ENCODE results near the gene LAMA2. TPM values are rescaled to one million over a fixed set of nuclear protein-coding genes. Genes with fewer than 3 reads are reported as not detected.

Gene LAMA2
- total RNA-seq, 1 experiment from 2014 or later = 8.2 TPM

DNA sequence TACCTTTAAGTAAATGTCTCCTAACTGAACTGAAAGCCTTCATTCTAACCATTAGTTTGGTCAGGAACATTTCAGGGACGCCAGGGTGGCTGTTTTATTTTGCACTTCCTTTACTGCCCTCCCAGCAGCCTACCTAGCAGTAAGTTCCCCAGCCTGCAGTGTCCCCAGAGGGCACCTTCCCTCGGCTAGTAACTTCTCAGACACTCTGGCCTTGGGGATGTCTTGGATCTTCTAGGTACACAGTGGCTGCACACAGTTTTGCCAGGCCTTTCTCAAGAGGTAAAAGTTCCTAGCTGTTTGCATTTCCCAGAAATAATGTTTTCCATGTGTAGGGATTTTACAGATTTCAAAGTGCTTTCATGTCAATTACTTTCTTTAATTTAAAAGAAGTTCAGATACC is 378 bp upstream of the LAMA2 start:
- Histone ChIP-seq H3K27ac (ENCODE audit: low read depth, low read length) (no peak overlapping the region), H3K9ac (ENCODE audit: low read length) (no peak overlapping the region), H3K9me2 (ENCODE audit: insufficient read depth) (no peaks in the 10 kb centered on the region), H3K4me2 (ENCODE audit: low read length) (no peak overlapping the region), H3K36me3 (ENCODE audit: control insufficient read depth in 1 of 2, insufficient read depth in 2 of 2, low read length in 2 of 2) (no peaks in the 10 kb centered on the region), H2AFZ (ENCODE audit: low read depth, low read length, poor library complexity, severe bottlenecking) (no peak overlapping the region), H3K4me1 (ENCODE audit: control insufficient read depth in 1 of 2, insufficient read depth in 2 of 2, low read length in 2 of 2) (no peaks in the 10 kb centered on the region), H3K79me2 (ENCODE audit: insufficient read depth, low read length) (no peaks in the 10 kb centered on the region), H4K20me1 (ENCODE audit: insufficient read depth) (no peaks in the 10 kb centered on the region), H3K27me3 (ENCODE audit: insufficient read depth, low read length) (no peaks in the 10 kb centered on the region), H3K9me3 (ENCODE audit: control insufficient read depth in 1 of 2, insufficient read depth in 1 of 2, low read depth in 1 of 2, low read length in 2 of 2) (no peaks in the 10 kb centered on the region), H3K4me3 (replicated peaks in 1 of 2; ENCODE audit: low read depth in 1 of 2, low read length in 2 of 2) (no peak overlapping the region)
- TF ChIP-seq EZH2 (IDR thresholded peaks at IDR 0.05) (no peak), SIN3A (IDR thresholded peaks at IDR 0.05; ENCODE audit: low read depth) (no peak), ZFX (IDR thresholded peaks at IDR 0.05) (no peak), ELF1 (IDR thresholded peaks at IDR 0.05; ENCODE audit: borderline replicate concordance, low read depth) (no peak), POLR2A (IDR thresholded peaks at IDR 0.05; ENCODE audit: borderline replicate concordance, extremely low read depth, insufficient read depth, insufficient read length) (no peak), EGR1 (IDR thresholded peaks at IDR 0.05; ENCODE audit: low read depth) (no peak), SP1 (IDR thresholded peaks at IDR 0.05; ENCODE audit: low read depth) (no peak), JUND (IDR thresholded peaks at IDR 0.05) (no peak), FOSL1 (IDR thresholded peaks at IDR 0.05; ENCODE audit: low read depth) (no peak), YY1 (IDR thresholded peaks at IDR 0.05; ENCODE audit: extremely low read depth, insufficient replicate concordance, low read depth, low read length) (no peak), POLR2AphosphoS5 (IDR thresholded peaks at IDR 0.05; ENCODE audit: low read depth, low read length) (no peak), CBX3 (IDR thresholded peaks at IDR 0.05; ENCODE audit: low read depth) (no peak), ZNF274 (IDR thresholded peaks at IDR 0.05; ENCODE audit: low read depth, low read length) (no peak)
- TF ChIP-seq, protein P1, sequence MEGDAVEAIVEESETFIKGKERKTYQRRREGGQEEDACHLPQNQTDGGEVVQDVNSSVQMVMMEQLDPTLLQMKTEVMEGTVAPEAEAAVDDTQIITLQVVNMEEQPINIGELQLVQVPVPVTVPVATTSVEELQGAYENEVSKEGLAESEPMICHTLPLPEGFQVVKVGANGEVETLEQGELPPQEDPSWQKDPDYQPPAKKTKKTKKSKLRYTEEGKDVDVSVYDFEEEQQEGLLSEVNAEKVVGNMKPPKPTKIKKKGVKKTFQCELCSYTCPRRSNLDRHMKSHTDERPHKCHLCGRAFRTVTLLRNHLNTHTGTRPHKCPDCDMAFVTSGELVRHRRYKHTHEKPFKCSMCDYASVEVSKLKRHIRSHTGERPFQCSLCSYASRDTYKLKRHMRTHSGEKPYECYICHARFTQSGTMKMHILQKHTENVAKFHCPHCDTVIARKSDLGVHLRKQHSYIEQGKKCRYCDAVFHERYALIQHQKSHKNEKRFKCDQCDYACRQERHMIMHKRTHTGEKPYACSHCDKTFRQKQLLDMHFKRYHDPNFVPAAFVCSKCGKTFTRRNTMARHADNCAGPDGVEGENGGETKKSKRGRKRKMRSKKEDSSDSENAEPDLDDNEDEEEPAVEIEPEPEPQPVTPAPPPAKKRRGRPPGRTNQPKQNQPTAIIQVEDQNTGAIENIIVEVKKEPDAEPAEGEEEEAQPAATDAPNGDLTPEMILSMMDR (IDR thresholded peaks at IDR 0.05 in 2 of 3, conservative IDR thresholded peaks at IDR 0.05 in 1 of 3; ENCODE audit: borderline replicate concordance in 1 of 3, insufficient read depth in 1 of 3, low read depth in 2 of 3, low read length in 2 of 3) = no peak
- TF ChIP-seq, protein P2, sequence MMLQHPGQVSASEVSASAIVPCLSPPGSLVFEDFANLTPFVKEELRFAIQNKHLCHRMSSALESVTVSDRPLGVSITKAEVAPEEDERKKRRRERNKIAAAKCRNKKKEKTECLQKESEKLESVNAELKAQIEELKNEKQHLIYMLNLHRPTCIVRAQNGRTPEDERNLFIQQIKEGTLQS (IDR thresholded peaks at IDR 0.05) = no peak
- TF ChIP-seq, protein P3, sequence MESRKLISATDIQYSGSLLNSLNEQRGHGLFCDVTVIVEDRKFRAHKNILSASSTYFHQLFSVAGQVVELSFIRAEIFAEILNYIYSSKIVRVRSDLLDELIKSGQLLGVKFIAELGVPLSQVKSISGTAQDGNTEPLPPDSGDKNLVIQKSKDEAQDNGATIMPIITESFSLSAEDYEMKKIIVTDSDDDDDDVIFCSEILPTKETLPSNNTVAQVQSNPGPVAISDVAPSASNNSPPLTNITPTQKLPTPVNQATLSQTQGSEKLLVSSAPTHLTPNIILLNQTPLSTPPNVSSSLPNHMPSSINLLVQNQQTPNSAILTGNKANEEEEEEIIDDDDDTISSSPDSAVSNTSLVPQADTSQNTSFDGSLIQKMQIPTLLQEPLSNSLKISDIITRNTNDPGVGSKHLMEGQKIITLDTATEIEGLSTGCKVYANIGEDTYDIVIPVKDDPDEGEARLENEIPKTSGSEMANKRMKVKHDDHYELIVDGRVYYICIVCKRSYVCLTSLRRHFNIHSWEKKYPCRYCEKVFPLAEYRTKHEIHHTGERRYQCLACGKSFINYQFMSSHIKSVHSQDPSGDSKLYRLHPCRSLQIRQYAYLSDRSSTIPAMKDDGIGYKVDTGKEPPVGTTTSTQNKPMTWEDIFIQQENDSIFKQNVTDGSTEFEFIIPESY (IDR thresholded peaks at IDR 0.05; ENCODE audit: extremely low read depth, insufficient replicate concordance, low read length) = no peak
- TF ChIP-seq, protein P4, sequence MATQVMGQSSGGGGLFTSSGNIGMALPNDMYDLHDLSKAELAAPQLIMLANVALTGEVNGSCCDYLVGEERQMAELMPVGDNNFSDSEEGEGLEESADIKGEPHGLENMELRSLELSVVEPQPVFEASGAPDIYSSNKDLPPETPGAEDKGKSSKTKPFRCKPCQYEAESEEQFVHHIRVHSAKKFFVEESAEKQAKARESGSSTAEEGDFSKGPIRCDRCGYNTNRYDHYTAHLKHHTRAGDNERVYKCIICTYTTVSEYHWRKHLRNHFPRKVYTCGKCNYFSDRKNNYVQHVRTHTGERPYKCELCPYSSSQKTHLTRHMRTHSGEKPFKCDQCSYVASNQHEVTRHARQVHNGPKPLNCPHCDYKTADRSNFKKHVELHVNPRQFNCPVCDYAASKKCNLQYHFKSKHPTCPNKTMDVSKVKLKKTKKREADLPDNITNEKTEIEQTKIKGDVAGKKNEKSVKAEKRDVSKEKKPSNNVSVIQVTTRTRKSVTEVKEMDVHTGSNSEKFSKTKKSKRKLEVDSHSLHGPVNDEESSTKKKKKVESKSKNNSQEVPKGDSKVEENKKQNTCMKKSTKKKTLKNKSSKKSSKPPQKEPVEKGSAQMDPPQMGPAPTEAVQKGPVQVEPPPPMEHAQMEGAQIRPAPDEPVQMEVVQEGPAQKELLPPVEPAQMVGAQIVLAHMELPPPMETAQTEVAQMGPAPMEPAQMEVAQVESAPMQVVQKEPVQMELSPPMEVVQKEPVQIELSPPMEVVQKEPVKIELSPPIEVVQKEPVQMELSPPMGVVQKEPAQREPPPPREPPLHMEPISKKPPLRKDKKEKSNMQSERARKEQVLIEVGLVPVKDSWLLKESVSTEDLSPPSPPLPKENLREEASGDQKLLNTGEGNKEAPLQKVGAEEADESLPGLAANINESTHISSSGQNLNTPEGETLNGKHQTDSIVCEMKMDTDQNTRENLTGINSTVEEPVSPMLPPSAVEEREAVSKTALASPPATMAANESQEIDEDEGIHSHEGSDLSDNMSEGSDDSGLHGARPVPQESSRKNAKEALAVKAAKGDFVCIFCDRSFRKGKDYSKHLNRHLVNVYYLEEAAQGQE (IDR thresholded peaks at IDR 0.05; ENCODE audit: low read depth) = no peak
- TF ChIP-seq, protein P5, sequence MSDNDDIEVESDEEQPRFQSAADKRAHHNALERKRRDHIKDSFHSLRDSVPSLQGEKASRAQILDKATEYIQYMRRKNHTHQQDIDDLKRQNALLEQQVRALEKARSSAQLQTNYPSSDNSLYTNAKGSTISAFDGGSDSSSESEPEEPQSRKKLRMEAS (IDR thresholded peaks at IDR 0.05) = no peak
- ATAC-seq (no peak), DNase-seq (ENCODE audit: low read depth, low spot score) (no peak)
- POLR2A ChIA-PET = no interaction called here
- RAD21 ChIA-PET (ENCODE audit: low non-redundant PET in 1 of 2, low total read pairs in 2 of 2, uncharacterized antibody in 2 of 2, unreplicated experiment in 2 of 2) = no interaction called here
- CTCF ChIA-PET = no interaction called here
- intact Hi-C loops (cut with micrococcal nuclease) = no loop called here
- no TSS peak for BruUV-seq (replicated peaks)
